Endothelial cell (in vitro differentiated cells): ENCODE results near the gene VWA8. TPM values are rescaled to one million over a fixed set of nuclear protein-coding genes. Genes with fewer than 3 reads are reported as not detected.

Source experiments
- DNase-seq: peaks from one replicate; pipeline ENCODE4 v3.0.0; 2021; ENCODE audit warnings: low spot score
- H3K27ac Mint-ChIP-seq: one replicate; pipeline ENCODE4 v1.8.0; 2021; ENCODE audit warnings: mixed read lengths, inconsistent platforms; ENCODE audit not compliant: unreplicated experiment
- H3K27me3 Mint-ChIP-seq: one replicate; pipeline ENCODE4 v1.8.0; 2021; ENCODE audit warnings: mild to moderate bottlenecking, moderate library complexity, mixed read lengths, inconsistent platforms; ENCODE audit not compliant: unreplicated experiment
- H3K36me3 Mint-ChIP-seq: one replicate; pipeline ENCODE4 v1.8.0; 2021; ENCODE audit warnings: mild to moderate bottlenecking, low read depth, mixed read lengths, inconsistent platforms; ENCODE audit not compliant: unreplicated experiment
- H3K4me1 Mint-ChIP-seq: one replicate; pipeline ENCODE4 v1.8.0; 2021; ENCODE audit warnings: mild to moderate bottlenecking, mixed read lengths, inconsistent platforms; ENCODE audit not compliant: unreplicated experiment
- H3K4me3 Mint-ChIP-seq: one replicate; pipeline ENCODE4 v1.8.0; 2021; ENCODE audit warnings: mild to moderate bottlenecking, mixed read lengths, inconsistent platforms; ENCODE audit not compliant: unreplicated experiment
- H3K9me3 Mint-ChIP-seq: one replicate; pipeline ENCODE4 v1.8.0; 2021; ENCODE audit warnings: mixed read lengths, inconsistent platforms; ENCODE audit not compliant: unreplicated experiment
- CTCF ChIP-seq: fragments of 200-600 bp; sonication (generic); IDR thresholded peaks from one replicate; pipeline ENCODE4 v1.5.0; 2021; ENCODE audit warnings: antibody characterized with exemption; ENCODE audit not compliant: unreplicated experiment
- total RNA-seq: library from RNA; stranded (reverse); fragmentation: NEBNext Ultra II Directional; extraction: Animal tissue kit (Norgen Biotek cat#: 25700); gene quantifications from one replicate; pipeline ENCODE4 v1.2.1, GENCODE V29; 2021; ENCODE audit not compliant: unreplicated experiment

VWA8 gene
- total RNA-seq, 1 donor from 2014 or later, result 8.2 TPM

- no peaks in the 10 kb centered on the region for H3K27me3 Mint-ChIP-seq
- H3K27ac Mint-ChIP-seq, result no peak overlapping the region
- H3K9me3 Mint-ChIP-seq, result no peaks in the 10 kb centered on the region
- TF ChIP-seq CTCF, result no peak
- no peak for DNase-seq
- H3K4me3 Mint-ChIP-seq, result no peak overlapping the region
- no peaks in the 10 kb centered on the region for H3K4me1 Mint-ChIP-seq
- H3K36me3 Mint-ChIP-seq, result peaks cover 4% of the 10 kb centered on the region
Measured at GRCh38 chr13:41582027-41582463, 378.9 kb downstream of the VWA8 start.

GRCh38 chr13:41580345-41580744, 380.6 kb downstream of the VWA8 start:
- Mint-ChIP-seq H3K9me3 (no peaks in the 10 kb centered on the region), H3K4me1 (no peaks in the 10 kb centered on the region), H3K36me3 (peaks cover 4% of the 10 kb centered on the region), H3K27ac (no peak overlapping the region), H3K4me3 (no peak overlapping the region), H3K27me3 (no peaks in the 10 kb centered on the region)
- DNase-seq, result no peak
- no peak for TF ChIP-seq CTCF

GRCh38 chr13:41579881-41580280, 381.0 kb downstream of the VWA8 start:
- H3K9me3 Mint-ChIP-seq, result no peaks in the 10 kb centered on the region
- no peak overlapping the region for H3K4me3 Mint-ChIP-seq
- TF ChIP-seq CTCF, result no peak
- no peak overlapping the region for H3K27ac Mint-ChIP-seq
- H3K27me3 Mint-ChIP-seq, result no peaks in the 10 kb centered on the region
- no peak for DNase-seq
- no peaks in the 10 kb centered on the region for H3K4me1 Mint-ChIP-seq
- peaks cover 3% of the 10 kb centered on the region for H3K36me3 Mint-ChIP-seq

GRCh38 chr13:41579168-41579567, 381.7 kb downstream of the VWA8 start:
- no peak for DNase-seq
- TF ChIP-seq CTCF, result no peak
- no peaks in the 10 kb centered on the region for H3K36me3 Mint-ChIP-seq
- H3K27me3 Mint-ChIP-seq, result no peaks in the 10 kb centered on the region
- no peaks in the 10 kb centered on the region for H3K4me1 Mint-ChIP-seq
- H3K4me3 Mint-ChIP-seq, result no peak overlapping the region
- no peak overlapping the region for H3K27ac Mint-ChIP-seq
- no peaks in the 10 kb centered on the region for H3K9me3 Mint-ChIP-seq

GRCh38 chr13:41578371-41578770, 382.5 kb downstream of the VWA8 start:
- Mint-ChIP-seq H3K9me3 (no peaks in the 10 kb centered on the region), H3K27ac (no peak overlapping the region), H3K4me1 (no peaks in the 10 kb centered on the region), H3K4me3 (no peak overlapping the region), H3K36me3 (no peaks in the 10 kb centered on the region), H3K27me3 (no peaks in the 10 kb centered on the region)
- no peak for TF ChIP-seq CTCF
- DNase-seq, result no peak
